ENCODE measurements around the gene RNPS1. TPM values are rescaled to one million over a fixed set of nuclear protein-coding genes. Genes with fewer than 3 reads are reported as not detected.

RNPS1 gene
- total and polyA plus RNA-seq, 9 of the 15 experiments (the other 6 are each of a cell fraction or from before 2014, with no cell fraction given): 44.9 to 338 (median 202) TPM

- TF ChIP-seq, protein P1, sequence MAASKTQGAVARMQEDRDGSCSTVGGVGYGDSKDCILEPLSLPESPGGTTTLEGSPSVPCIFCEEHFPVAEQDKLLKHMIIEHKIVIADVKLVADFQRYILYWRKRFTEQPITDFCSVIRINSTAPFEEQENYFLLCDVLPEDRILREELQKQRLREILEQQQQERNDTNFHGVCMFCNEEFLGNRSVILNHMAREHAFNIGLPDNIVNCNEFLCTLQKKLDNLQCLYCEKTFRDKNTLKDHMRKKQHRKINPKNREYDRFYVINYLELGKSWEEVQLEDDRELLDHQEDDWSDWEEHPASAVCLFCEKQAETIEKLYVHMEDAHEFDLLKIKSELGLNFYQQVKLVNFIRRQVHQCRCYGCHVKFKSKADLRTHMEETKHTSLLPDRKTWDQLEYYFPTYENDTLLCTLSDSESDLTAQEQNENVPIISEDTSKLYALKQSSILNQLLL (CRISPR knock-in tag; IDR thresholded peaks at IDR 0.05; ENCODE audit: borderline replicate concordance): no peak
- TF ChIP-seq ZNF76 (CRISPR knock-in tag; IDR thresholded peaks at IDR 0.05; ENCODE audit: borderline replicate concordance): no peak; the same call in 1 of the 2 replicates
- no peak for TF ChIP-seq KLF16 (IDR thresholded peaks at IDR 0.05)
- TF ChIP-seq ZNF253 (CRISPR knock-in tag; conservative IDR thresholded peaks at IDR 0.05): no peak
- peak; percentile 87 for TF ChIP-seq NFRKB (IDR thresholded peaks at IDR 0.05; ENCODE audit: low read depth)
- TF ChIP-seq, protein P2, sequence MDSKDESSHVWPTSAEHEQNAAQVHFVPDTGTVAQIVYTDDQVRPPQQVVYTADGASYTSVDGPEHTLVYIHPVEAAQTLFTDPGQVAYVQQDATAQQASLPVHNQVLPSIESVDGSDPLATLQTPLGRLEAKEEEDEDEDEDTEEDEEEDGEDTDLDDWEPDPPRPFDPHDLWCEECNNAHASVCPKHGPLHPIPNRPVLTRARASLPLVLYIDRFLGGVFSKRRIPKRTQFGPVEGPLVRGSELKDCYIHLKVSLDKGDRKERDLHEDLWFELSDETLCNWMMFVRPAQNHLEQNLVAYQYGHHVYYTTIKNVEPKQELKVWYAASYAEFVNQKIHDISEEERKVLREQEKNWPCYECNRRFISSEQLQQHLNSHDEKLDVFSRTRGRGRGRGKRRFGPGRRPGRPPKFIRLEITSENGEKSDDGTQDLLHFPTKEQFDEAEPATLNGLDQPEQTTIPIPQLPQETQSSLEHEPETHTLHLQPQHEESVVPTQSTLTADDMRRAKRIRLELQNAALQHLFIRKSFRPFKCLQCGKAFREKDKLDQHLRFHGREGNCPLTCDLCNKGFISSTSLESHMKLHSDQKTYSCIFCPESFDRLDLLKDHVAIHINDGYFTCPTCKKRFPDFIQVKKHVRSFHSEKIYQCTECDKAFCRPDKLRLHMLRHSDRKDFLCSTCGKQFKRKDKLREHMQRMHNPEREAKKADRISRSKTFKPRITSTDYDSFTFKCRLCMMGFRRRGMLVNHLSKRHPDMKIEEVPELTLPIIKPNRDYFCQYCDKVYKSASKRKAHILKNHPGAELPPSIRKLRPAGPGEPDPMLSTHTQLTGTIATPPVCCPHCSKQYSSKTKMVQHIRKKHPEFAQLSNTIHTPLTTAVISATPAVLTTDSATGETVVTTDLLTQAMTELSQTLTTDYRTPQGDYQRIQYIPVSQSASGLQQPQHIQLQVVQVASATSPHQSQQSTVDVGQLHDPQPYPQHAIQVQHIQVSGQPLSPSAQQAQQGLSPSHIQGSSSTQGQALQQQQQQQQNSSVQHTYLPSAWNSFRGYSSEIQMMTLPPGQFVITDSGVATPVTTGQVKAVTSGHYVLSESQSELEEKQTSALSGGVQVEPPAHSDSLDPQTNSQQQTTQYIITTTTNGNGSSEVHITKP (IDR thresholded peaks at IDR 0.05; ENCODE audit: partially characterized antibody): peak; percentile 79
- no peak for TF ChIP-seq SFPQ (IDR thresholded peaks at IDR 0.05; ENCODE audit: low read depth, low read length)
- no peak for TF ChIP-seq HNRNPH1 (optimal IDR thresholded peaks at IDR 0.05; ENCODE audit: low read depth, low read length)
- TF ChIP-seq, protein P3, sequence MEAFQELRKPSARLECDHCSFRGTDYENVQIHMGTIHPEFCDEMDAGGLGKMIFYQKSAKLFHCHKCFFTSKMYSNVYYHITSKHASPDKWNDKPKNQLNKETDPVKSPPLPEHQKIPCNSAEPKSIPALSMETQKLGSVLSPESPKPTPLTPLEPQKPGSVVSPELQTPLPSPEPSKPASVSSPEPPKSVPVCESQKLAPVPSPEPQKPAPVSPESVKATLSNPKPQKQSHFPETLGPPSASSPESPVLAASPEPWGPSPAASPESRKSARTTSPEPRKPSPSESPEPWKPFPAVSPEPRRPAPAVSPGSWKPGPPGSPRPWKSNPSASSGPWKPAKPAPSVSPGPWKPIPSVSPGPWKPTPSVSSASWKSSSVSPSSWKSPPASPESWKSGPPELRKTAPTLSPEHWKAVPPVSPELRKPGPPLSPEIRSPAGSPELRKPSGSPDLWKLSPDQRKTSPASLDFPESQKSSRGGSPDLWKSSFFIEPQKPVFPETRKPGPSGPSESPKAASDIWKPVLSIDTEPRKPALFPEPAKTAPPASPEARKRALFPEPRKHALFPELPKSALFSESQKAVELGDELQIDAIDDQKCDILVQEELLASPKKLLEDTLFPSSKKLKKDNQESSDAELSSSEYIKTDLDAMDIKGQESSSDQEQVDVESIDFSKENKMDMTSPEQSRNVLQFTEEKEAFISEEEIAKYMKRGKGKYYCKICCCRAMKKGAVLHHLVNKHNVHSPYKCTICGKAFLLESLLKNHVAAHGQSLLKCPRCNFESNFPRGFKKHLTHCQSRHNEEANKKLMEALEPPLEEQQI (IDR thresholded peaks at IDR 0.05): no peak; the same call in 1 of the 2 replicates
- no peak for TF ChIP-seq ZNF445 (CRISPR knock-in tag; IDR thresholded peaks at IDR 0.05; ENCODE audit: low read depth)
- peak; percentile 79; the same call in 1 of the 2 replicates for TF ChIP-seq FOXM1 (IDR thresholded peaks at IDR 0.05; ENCODE audit: low read depth)
- peak; percentile 59; the same call in 1 of the 2 replicates for TF ChIP-seq FOXM1 (CRISPR knock-in tag; IDR thresholded peaks at IDR 0.05; ENCODE audit: low read depth)
- peak; percentile 97 for TF ChIP-seq POLR2B (IDR thresholded peaks at IDR 0.05; ENCODE audit: low read depth, partially characterized antibody)
- TF ChIP-seq BRD9 (IDR thresholded peaks at IDR 0.05; ENCODE audit: low read depth, partially characterized antibody): peak; percentile 99
- TF ChIP-seq KHSRP (IDR thresholded peaks at IDR 0.05): peak; percentile 98
- peak; percentile 94 for TF ChIP-seq PHF8 (IDR thresholded peaks at IDR 0.05; ENCODE audit: borderline replicate concordance, low read length)
- TF ChIP-seq TCFL5 (CRISPR knock-in tag; conservative IDR thresholded peaks at IDR 0.05): no peak
- TF ChIP-seq NR2F6 (CRISPR knock-in tag; IDR thresholded peaks at IDR 0.05): peak; percentile 27; the same call in 1 of the 2 replicates
- no peak for TF ChIP-seq ZNF644 (tag; IDR thresholded peaks at IDR 0.05; ENCODE audit: low read depth)
These were observed at the start of gene RNPS1 (continued) for GRCh38 chr16:2267913-2268666.

All from K562 (cell line).